Kidney tubule cell (primary cell): Measurements from ENCODE around the gene SMIM43.
A peak's percentile ranks its signal among the peaks of the same experiment; 100 is the strongest.

Source experiments
- DNase-seq: peaks from one replicate; pipeline ENCODE4 v3.0.0-alpha.2; 2018; ENCODE audit warnings: low spot score

The SMIM43 gene

GRCh38 chr4:121764702-121765367 lies at the start of gene SMIM43:
Gene SMIM43, minus strand, starts transcription at chr4:121765164. Its CDS starts 59 bp downstream, at chr4:121765105.
- peak; percentile 28 for DNase-seq

- no peak for DNase-seq
These were observed 49.8 kb upstream of the SMIM43 start for GRCh38 chr4:121814756-121815155.

GRCh38 chr4:121811122-121811521 lies 46.2 kb upstream of the SMIM43 start:
- DNase-seq, result no peak

- no peak for DNase-seq
These were observed 41.4 kb upstream of the SMIM43 start for GRCh38 chr4:121806411-121806810.

- no peak for DNase-seq
These were observed 36.7 kb upstream of the SMIM43 start for GRCh38 chr4:121801715-121802075.

- peak; percentile 94 for DNase-seq
These were observed 36.2 kb upstream of the SMIM43 start, which contains the start of gene EXOSC9 for GRCh38 chr4:121800961-121801714. Gene EXOSC9, plus strand, starts transcription at chr4:121801323. Its CDS starts 102 bp downstream, at chr4:121801425.

- no peak for DNase-seq
These were observed 35.6 kb upstream of the SMIM43 start for GRCh38 chr4:121800638-121800960.

GRCh38 chr4:121799867-121800501 lies 35.0 kb upstream of the SMIM43 start:
- DNase-seq, result no peak

GRCh38 chr4:121799208-121799823 lies 34.4 kb upstream of the SMIM43 start:
- DNase-seq, result no peak

- DNase-seq, result no peak
These were observed 31.3 kb upstream of the SMIM43 start for GRCh38 chr4:121796283-121796682.

- peak; percentile 12 for DNase-seq
These were observed 29.7 kb upstream of the SMIM43 start for GRCh38 chr4:121794505-121795188.

- DNase-seq, result peak; percentile 70
These were observed 28.0 kb upstream of the SMIM43 start for GRCh38 chr4:121792966-121793365.

GRCh38 chr4:121791481-121791880 lies 26.5 kb upstream of the SMIM43 start:
- DNase-seq, result peak; percentile 30

- DNase-seq, result no peak
These were observed 26.0 kb upstream of the SMIM43 start for GRCh38 chr4:121790976-121791375.

- DNase-seq, result peak; percentile 69
These were observed 25.2 kb upstream of the SMIM43 start for GRCh38 chr4:121789960-121790829.

- no peak for DNase-seq
These were observed 24.5 kb upstream of the SMIM43 start for GRCh38 chr4:121789455-121789854.

GRCh38 chr4:121788896-121789295 lies 23.9 kb upstream of the SMIM43 start:
- DNase-seq, result no peak

- no peak for DNase-seq
These were observed 21.3 kb upstream of the SMIM43 start for GRCh38 chr4:121786221-121786620.

- DNase-seq, result peak; percentile 5
These were observed 20.5 kb upstream of the SMIM43 start for GRCh38 chr4:121785479-121785878.

- DNase-seq, result peak; percentile 94
These were observed 20.0 kb upstream of the SMIM43 start for GRCh38 chr4:121784975-121785374.

GRCh38 chr4:121784401-121784800 lies 19.4 kb upstream of the SMIM43 start:
- no peak for DNase-seq
